HTR-8/SVneo (cell line): ENCODE results near the gene LAMP1.
"Not testable (repeated sequence)": the region's sequence is repeated elsewhere in the genome, so short reads cannot be mapped to it uniquely, and the experiment has no call there.

ENCODE experiments used
- DNase-seq: peaks from one replicate; pipeline ENCODE4 v3.0.0; 2011; ENCODE audit warnings: low spot score, mixed read lengths; ENCODE audit not compliant: insufficient read length
- FAIRE-seq: peaks from 2 replicates; lab custom pipeline; 2011; peaks lifted over from hg19 to GRCh38; lab: Jason Lieb, UNC

Gene LAMP1

GRCh38 chr13:113296823-113297369 lies at the start of gene LAMP1:
Gene LAMP1 (plus strand): TSS chr13:113297239. CDS start chr13:113297435, 196 bp downstream.
- peak; percentile 91 for DNase-seq
- FAIRE-seq = peak; percentile 77

GRCh38 chr13:113252516-113253095 lies 44.4 kb upstream of the LAMP1 start:
- no peak for FAIRE-seq
- DNase-seq = no peak

GRCh38 chr13:113257908-113258307 lies 39.1 kb upstream of the LAMP1 start:
- FAIRE-seq, DNase-seq: not testable (repeated sequence)

- FAIRE-seq (no peak), DNase-seq (no peak)
These were observed 38.6 kb upstream of the LAMP1 start for GRCh38 chr13:113258321-113259054.

GRCh38 chr13:113260996-113261395 lies 36.0 kb upstream of the LAMP1 start:
- DNase-seq (no peak), FAIRE-seq (no peak)

GRCh38 chr13:113263016-113263415 lies 34.0 kb upstream of the LAMP1 start:
- FAIRE-seq, DNase-seq: not testable (repeated sequence)

- no peak for FAIRE-seq
These were observed 29.2 kb upstream of the LAMP1 start for GRCh38 chr13:113267642-113268405.

GRCh38 chr13:113272031-113272430 lies 25.0 kb upstream of the LAMP1 start:
- DNase-seq (no peak), FAIRE-seq (no peak)

More at GRCh38 chr13:113267642-113268405, 29.2 kb upstream of the LAMP1 start:
- DNase-seq = no peak

GRCh38 chr13:113272701-113273181 lies 24.3 kb upstream of the LAMP1 start:
- no peak for DNase-seq
- FAIRE-seq = no peak

- FAIRE-seq = no peak
These were observed 23.7 kb upstream of the LAMP1 start for GRCh38 chr13:113273321-113273720.

GRCh38 chr13:113273851-113274590 lies 23.0 kb upstream of the LAMP1 start:
- FAIRE-seq (no peak), DNase-seq (no peak)

More at GRCh38 chr13:113273321-113273720, 23.7 kb upstream of the LAMP1 start:
- DNase-seq = no peak

GRCh38 chr13:113274721-113275120 lies 22.3 kb upstream of the LAMP1 start:
- DNase-seq = no peak
- FAIRE-seq = no peak

- FAIRE-seq = no peak
- DNase-seq = peak; percentile 42
These were observed 21.7 kb upstream of the LAMP1 start for GRCh38 chr13:113275387-113275786.

GRCh38 chr13:113280126-113280525 lies 16.9 kb upstream of the LAMP1 start:
- no peak for DNase-seq
- no peak for FAIRE-seq

GRCh38 chr13:113283904-113284303 lies 13.1 kb upstream of the LAMP1 start:
- DNase-seq = no peak
- FAIRE-seq = no peak

- FAIRE-seq = no peak
- DNase-seq = no peak
These were observed 8.2 kb upstream of the LAMP1 start for GRCh38 chr13:113288880-113289279.

GRCh38 chr13:113291129-113291528 lies 5.9 kb upstream of the LAMP1 start:
- FAIRE-seq = no peak
- DNase-seq = no peak

- DNase-seq (no peak), FAIRE-seq (peak; percentile 60)
These were observed 4.8 kb upstream of the LAMP1 start for GRCh38 chr13:113292021-113292862.

- DNase-seq (no peak), FAIRE-seq (no peak)
These were observed 3.4 kb upstream of the LAMP1 start for GRCh38 chr13:113293686-113294085.
